Panc1 (cell line): ENCODE data around the gene JPT2. TPM values are rescaled to one million over a fixed set of nuclear protein-coding genes. Genes with fewer than 3 reads are reported as not detected.

Experiments used
- ATAC-seq: fragments of 200-7000 bp; cut with Tn5 transposase; 2 replicates; pipeline ENCODE4 v1.9.1; 2020; ENCODE audit warnings: mild to moderate bottlenecking, moderate library complexity
- BruUV-seq: library from RNA; stranded (reverse); fragments of 400-500 nt; replicated peaks from 2 replicates; lab custom pipeline; 2021; lab: Mats Ljungman, UMichigan
- CTCF ChIA-PET: fragments of 300-600 bp; sonication (Branson Sonifier 250); formaldehyde crosslinking; loops from one replicate; lab custom pipeline; 2022; ENCODE audit warnings: antibody characterized with exemption; lab: Charles Lee
- POLR2A ChIA-PET: fragments of 300-600 bp; sonication (Branson Sonifier 250); formaldehyde crosslinking; loops from one replicate; lab custom pipeline; 2022; ENCODE audit warnings: antibody characterized with exemption; lab: Charles Lee
- DNase-seq: peaks from one replicate; pipeline ENCODE4 v3.0.0-alpha.2; 2010; ENCODE audit warnings: low read depth, low spot score
- H3K27ac ChIP-seq: 2 replicates; pipeline ENCODE4 v1.5.1; 2011; ENCODE audit warnings: mild to moderate bottlenecking, low read length, inconsistent platforms
- H3K27me3 ChIP-seq: fragments of 200-500 bp; sonication (Bioruptor generic); 2 replicates; pipeline ENCODE4 v1.6.0; 2014; ENCODE audit warnings: low read length, inconsistent platforms; ENCODE audit not compliant: control insufficient read depth, insufficient read depth
- H3K36me3 ChIP-seq: fragments of 200-500 bp; sonication (Bioruptor generic); 2 replicates; pipeline ENCODE4 v1.5.1; 2014; ENCODE audit warnings: inconsistent platforms, mild to moderate bottlenecking, low read length, moderate library complexity; ENCODE audit not compliant: control insufficient read depth, insufficient read depth
- H3K4me1 ChIP-seq: 2 replicates; pipeline ENCODE4 v1.5.1; 2011; ENCODE audit warnings: inconsistent platforms, mild to moderate bottlenecking, low read length, moderate library complexity; ENCODE audit not compliant: control insufficient read depth, insufficient read depth
- H3K4me3 ChIP-seq, 2 experiments: 2 replicates each; pipeline ENCODE4 v1.5.1; 2011 to 2012; ENCODE audit warnings: low read depth in 2 of 2, low read length in 2 of 2, mild to moderate bottlenecking in 2 of 2, inconsistent platforms in 1 of 2, moderate library complexity in 1 of 2
- H3K9me3 ChIP-seq: fragments of 200-500 bp; sonication (Bioruptor generic); 2 replicates; pipeline ENCODE4 v1.5.1; 2014; ENCODE audit warnings: low read depth, mild to moderate bottlenecking, inconsistent platforms, low read length, moderate library complexity; ENCODE audit not compliant: control insufficient read depth, insufficient read depth
- CTCF ChIP-seq: fragments of 450-650 bp; IDR thresholded peaks from 2 replicates; pipeline ENCODE4 v1.5.1; 2017; ENCODE audit warnings: mild to moderate bottlenecking
- POLR2AphosphoS5 ChIP-seq: IDR thresholded peaks from 2 replicates; pipeline ENCODE4 v1.6.1; 2012; ENCODE audit warnings: mild to moderate bottlenecking, low read depth, low read length, moderate library complexity
- SIN3A ChIP-seq: IDR thresholded peaks from 2 replicates; pipeline ENCODE4 v1.6.1; 2012; ENCODE audit warnings: low read depth, mild to moderate bottlenecking, low read length, moderate library complexity, borderline replicate concordance; ENCODE audit not compliant: insufficient read depth
- TCF7L2 ChIP-seq: IDR thresholded peaks from 2 replicates; pipeline ENCODE4 v1.6.1; 2011; ENCODE audit warnings: mild to moderate bottlenecking, low read depth, low read length, inconsistent platforms
- in situ Hi-C: cut with HindIII; loops from 2 replicates; pipeline ENCODE4 v1.10.0; 2016; ENCODE audit warnings: low sequenced_read_pairs, low pct_unique_long_range_greater_than_20kb
- intact Hi-C: fragments of 100-400 bp; cut with micrococcal nuclease; formaldehyde crosslinking; loops from one replicate; pipeline ENCODE4 v1.10.0; 2022; ENCODE audit not compliant: unreplicated experiment
- total RNA-seq: library from RNA; stranded (reverse); gene quantifications from one replicate; pipeline ENCODE4 v1.2.1, GENCODE V29; 2021; ENCODE audit not compliant: unreplicated experiment
- TF ChIP-seq, protein P1 (sequence below), 2 experiments: IDR thresholded peaks; 2 replicates each; pipeline ENCODE4 v1.6.1; 2011 to 2012; ENCODE audit warnings: low read depth in 2 of 2, control low read depth in 1 of 2, low read length in 1 of 2, mild to moderate bottlenecking in 1 of 2, moderate library complexity in 1 of 2; ENCODE audit not compliant: insufficient read depth in 1 of 2

Gene JPT2
- total RNA-seq, 1 experiment from 2014 or later, result 200 TPM

- Histone ChIP-seq H3K9me3 (no peaks in the 10 kb centered on the region), H3K27ac (no peak overlapping the region), H3K36me3 (peaks cover 9% of the 10 kb centered on the region), H3K27me3 (no peaks in the 10 kb centered on the region), H3K4me1 (no peaks in the 10 kb centered on the region), H3K4me3 (no peak overlapping the region)
- no TSS peak for BruUV-seq
- intact Hi-C loops, result no loop called here
- in situ Hi-C loops, result no loop called here
- CTCF ChIA-PET, result no interaction called here
- no peak for ATAC-seq
- TF ChIP-seq CTCF (no peak), POLR2AphosphoS5 (no peak), TCF7L2 (no peak)
- POLR2A ChIA-PET, result no interaction called here
- DNase-seq, result no peak
Measured at GRCh38 chr16:1639282-1639681, 38.8 kb upstream of the JPT2 start.

DNA sequence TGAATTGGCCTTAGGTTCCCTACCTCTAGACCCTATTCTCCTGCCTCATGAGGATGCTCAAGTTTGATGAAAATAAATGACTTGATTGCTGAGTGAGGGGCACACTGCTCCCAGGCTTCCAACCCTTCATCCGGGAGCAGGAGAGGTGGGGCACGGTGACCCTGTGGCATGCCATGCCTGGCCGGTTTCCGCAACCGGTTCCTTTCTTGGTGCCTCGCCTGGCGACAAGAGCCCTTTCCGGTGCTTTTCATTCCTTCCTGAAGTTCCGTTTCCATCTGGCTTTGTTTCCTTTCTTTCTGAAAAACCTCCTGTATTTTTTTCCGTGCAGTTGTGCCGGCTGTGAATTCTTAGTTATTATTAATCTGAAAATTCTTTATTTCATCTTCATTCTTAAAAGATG is 38.2 kb upstream of the JPT2 start:
- POLR2A ChIA-PET, result no interaction called here
- ATAC-seq, result no peak
- TF ChIP-seq, protein P1, sequence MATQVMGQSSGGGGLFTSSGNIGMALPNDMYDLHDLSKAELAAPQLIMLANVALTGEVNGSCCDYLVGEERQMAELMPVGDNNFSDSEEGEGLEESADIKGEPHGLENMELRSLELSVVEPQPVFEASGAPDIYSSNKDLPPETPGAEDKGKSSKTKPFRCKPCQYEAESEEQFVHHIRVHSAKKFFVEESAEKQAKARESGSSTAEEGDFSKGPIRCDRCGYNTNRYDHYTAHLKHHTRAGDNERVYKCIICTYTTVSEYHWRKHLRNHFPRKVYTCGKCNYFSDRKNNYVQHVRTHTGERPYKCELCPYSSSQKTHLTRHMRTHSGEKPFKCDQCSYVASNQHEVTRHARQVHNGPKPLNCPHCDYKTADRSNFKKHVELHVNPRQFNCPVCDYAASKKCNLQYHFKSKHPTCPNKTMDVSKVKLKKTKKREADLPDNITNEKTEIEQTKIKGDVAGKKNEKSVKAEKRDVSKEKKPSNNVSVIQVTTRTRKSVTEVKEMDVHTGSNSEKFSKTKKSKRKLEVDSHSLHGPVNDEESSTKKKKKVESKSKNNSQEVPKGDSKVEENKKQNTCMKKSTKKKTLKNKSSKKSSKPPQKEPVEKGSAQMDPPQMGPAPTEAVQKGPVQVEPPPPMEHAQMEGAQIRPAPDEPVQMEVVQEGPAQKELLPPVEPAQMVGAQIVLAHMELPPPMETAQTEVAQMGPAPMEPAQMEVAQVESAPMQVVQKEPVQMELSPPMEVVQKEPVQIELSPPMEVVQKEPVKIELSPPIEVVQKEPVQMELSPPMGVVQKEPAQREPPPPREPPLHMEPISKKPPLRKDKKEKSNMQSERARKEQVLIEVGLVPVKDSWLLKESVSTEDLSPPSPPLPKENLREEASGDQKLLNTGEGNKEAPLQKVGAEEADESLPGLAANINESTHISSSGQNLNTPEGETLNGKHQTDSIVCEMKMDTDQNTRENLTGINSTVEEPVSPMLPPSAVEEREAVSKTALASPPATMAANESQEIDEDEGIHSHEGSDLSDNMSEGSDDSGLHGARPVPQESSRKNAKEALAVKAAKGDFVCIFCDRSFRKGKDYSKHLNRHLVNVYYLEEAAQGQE (IDR thresholded peaks at IDR 0.05; ENCODE audit: insufficient read depth in 1 of 2, low read depth in 2 of 2, low read length in 1 of 2), result no peak
- TF ChIP-seq TCF7L2 (no peak), POLR2AphosphoS5 (no peak), CTCF (no peak), SIN3A (no peak)
- H3K9me3 ChIP-seq, result no peaks in the 10 kb centered on the region
- no TSS peak for BruUV-seq
- H3K27ac ChIP-seq, result no peak overlapping the region
- in situ Hi-C loops, result no loop called here
- CTCF ChIA-PET, result no interaction called here
- no peak overlapping the region for H3K4me3 ChIP-seq
- intact Hi-C loops, result no loop called here
- no peaks in the 10 kb centered on the region for H3K27me3 ChIP-seq
- H3K36me3 ChIP-seq, result peaks cover 9% of the 10 kb centered on the region
- no peak for DNase-seq
- H3K4me1 ChIP-seq, result no peaks in the 10 kb centered on the region
